ENCODE measurements around the gene WNT9B. TPM values are rescaled to one million over a fixed set of nuclear protein-coding genes. Genes with fewer than 3 reads are reported as not detected.
A peak's percentile ranks its signal among the peaks of the same experiment; 100 is the strongest.

The WNT9B gene
- total RNA-seq, 1 donor from 2014 or later = not detected

GRCh38 chr17:46847204-46848191 is 3.9 kb upstream of the WNT9B start:
- H3K4me3 ChIP-seq = no peak overlapping the region
- Mint-ChIP-seq H3K4me3 (no peak overlapping the region), H3K9me3 (peaks cover 11% of the 10 kb centered on the region), H3K36me3 (peaks cover 7% of the 10 kb centered on the region), H3K4me1 (peaks cover 10% of the 10 kb centered on the region), H3K27me3 (ENCODE audit: insufficient read depth, low read depth) (peaks cover 53% of the 10 kb centered on the region), H3K27ac (no peak overlapping the region)
- no peak for DNase-seq (ENCODE audit: low spot score)
- no peak for TF ChIP-seq EZH2phosphoT487 (IDR thresholded peaks at IDR 0.05)
- no peak for TF ChIP-seq EZH2 (IDR thresholded peaks at IDR 0.05)
- no peak for TF ChIP-seq CTCF (IDR thresholded peaks at IDR 0.05)
- H4K20me1 ChIP-seq (ENCODE audit: low read depth) = peaks cover 9% of the 10 kb centered on the region
- H3K27ac ChIP-seq = no peak overlapping the region
- H2AFZ ChIP-seq (replicated peaks) = no peak overlapping the region
- H3K4me1 ChIP-seq = no peaks in the 10 kb centered on the region
- H3K27me3 ChIP-seq = peaks cover 68% of the 10 kb centered on the region
- H3K9me3 ChIP-seq (ENCODE audit: low read depth) = no peaks in the 10 kb centered on the region
- H3K36me3 ChIP-seq = no peaks in the 10 kb centered on the region
- no peaks in the 10 kb centered on the region for H3K79me2 ChIP-seq (ENCODE audit: low read depth)
- H3K9ac ChIP-seq = no peak overlapping the region
- H3F3A ChIP-seq (ENCODE audit: low read depth) = peaks cover 13% of the 10 kb centered on the region
- no peak overlapping the region for H3K4me2 ChIP-seq

GRCh38 chr17:46848534-46848933 is 2.8 kb upstream of the WNT9B start:
- Histone ChIP-seq H2AFZ (replicated peaks) (no peak overlapping the region), H3K4me3 (no peak overlapping the region), H3K4me2 (no peak overlapping the region), H3K79me2 (ENCODE audit: low read depth) (no peaks in the 10 kb centered on the region), H3F3A (ENCODE audit: low read depth) (peaks cover 13% of the 10 kb centered on the region), H3K27ac (no peak overlapping the region), H3K9me3 (ENCODE audit: low read depth) (no peaks in the 10 kb centered on the region), H3K36me3 (no peaks in the 10 kb centered on the region), H3K9ac (no peak overlapping the region), H4K20me1 (ENCODE audit: low read depth) (peaks cover 15% of the 10 kb centered on the region), H3K4me1 (no peaks in the 10 kb centered on the region), H3K27me3 (peaks cover 78% of the 10 kb centered on the region)
- no peak for TF ChIP-seq EZH2phosphoT487 (IDR thresholded peaks at IDR 0.05)
- TF ChIP-seq CTCF (IDR thresholded peaks at IDR 0.05) = no peak
- TF ChIP-seq EZH2 (IDR thresholded peaks at IDR 0.05) = no peak
- Mint-ChIP-seq H3K27ac (no peak overlapping the region), H3K36me3 (no peaks in the 10 kb centered on the region), H3K27me3 (ENCODE audit: insufficient read depth, low read depth) (peaks cover 54% of the 10 kb centered on the region), H3K4me1 (peaks cover 15% of the 10 kb centered on the region), H3K9me3 (peaks cover 2% of the 10 kb centered on the region), H3K4me3 (no peak overlapping the region)
- DNase-seq (ENCODE audit: low spot score) = no peak

- no peak for DNase-seq (ENCODE audit: low spot score)
- Histone ChIP-seq H2AFZ (replicated peaks) (no peak overlapping the region), H3K4me1 (no peaks in the 10 kb centered on the region), H3F3A (ENCODE audit: low read depth) (peaks cover 13% of the 10 kb centered on the region), H3K4me3 (peak overlapping the region; percentile 71), H3K4me2 (peak overlapping the region; percentile 81), H3K27ac (no peak overlapping the region), H3K9ac (no peak overlapping the region), H3K79me2 (ENCODE audit: low read depth) (no peaks in the 10 kb centered on the region), H3K27me3 (peaks cover 99% of the 10 kb centered on the region), H3K9me3 (ENCODE audit: low read depth) (no peaks in the 10 kb centered on the region), H3K36me3 (no peaks in the 10 kb centered on the region), H4K20me1 (ENCODE audit: low read depth) (peaks cover 15% of the 10 kb centered on the region)
- peaks cover 17% of the 10 kb centered on the region for H3K4me1 Mint-ChIP-seq
- peak overlapping the region; percentile 85 for H3K4me3 Mint-ChIP-seq
- no peaks in the 10 kb centered on the region for H3K36me3 Mint-ChIP-seq
- TF ChIP-seq EZH2phosphoT487 (IDR thresholded peaks at IDR 0.05) (no peak), CTCF (IDR thresholded peaks at IDR 0.05) (no peak), EZH2 (IDR thresholded peaks at IDR 0.05) (no peak)
- H3K27ac Mint-ChIP-seq = no peak overlapping the region
- H3K27me3 Mint-ChIP-seq (ENCODE audit: insufficient read depth, low read depth) = peaks cover 53% of the 10 kb centered on the region
- H3K9me3 Mint-ChIP-seq = no peaks in the 10 kb centered on the region
Observed at GRCh38 chr17:46850688-46851028, 725 bp upstream of the WNT9B start.
